HCT116 (cell line): Measurements from ENCODE around the gene ZNF496. TPM values are rescaled to one million over a fixed set of nuclear protein-coding genes. Genes with fewer than 3 reads are reported as not detected.

Experiments
- ATAC-seq: fragments of 200-7000 bp; cut with Tn5 transposase; 2 replicates; pipeline ENCODE4 v1.9.1; 2020; ENCODE audit warnings: mild to moderate bottlenecking, moderate library complexity
- BruUV-seq: library from RNA; stranded (reverse); fragments of 400-500 nt; replicated peaks from 2 replicates; lab custom pipeline; 2021; lab: Mats Ljungman, UMichigan
- CTCF ChIA-PET: fragments of 300-600 bp; sonication (Branson Sonifier 250); formaldehyde crosslinking; loops from one replicate; lab custom pipeline; 2021; ENCODE audit warnings: antibody characterized with exemption; lab: Charles Lee
- POLR2A ChIA-PET: fragments of 300-600, 350-600 bp; sonication (Branson Sonifier 250); formaldehyde crosslinking; loops from one replicate; lab custom pipeline; 2021; ENCODE audit warnings: antibody characterized with exemption; lab: Charles Lee
- RAD21 ChIA-PET, 2 experiments: fragments of 300-600 bp; sonication (Branson Sonifier 250); formaldehyde crosslinking; loops; one replicate each; lab custom pipeline; 2023; ENCODE audit warnings: low total read pairs in 2 of 2; ENCODE audit not compliant: uncharacterized antibody in 2 of 2, unreplicated experiment in 2 of 2, low non-redundant PET in 1 of 2; lab: Charles Lee
- DNase-seq: peaks from one replicate; pipeline ENCODE4 v3.0.0-alpha.2; 2010; ENCODE audit warnings: low read depth, low spot score
- H2AFZ ChIP-seq: fragments of 200-600 bp; shearing (Covaris generic), sonication (generic); 2 replicates; pipeline ENCODE4 v1.6.1; 2017; ENCODE audit warnings: low read depth, mixed run types, mixed read lengths, antibody characterized with exemption, low read length; ENCODE audit not compliant: poor library complexity, severe bottlenecking
- H3K27ac ChIP-seq: 2 replicates; pipeline ENCODE4 v1.5.1; 2012; ENCODE audit warnings: low read depth, low read length
- H3K27me3 ChIP-seq: fragments of 200-600 bp; sonication (generic); 2 replicates; pipeline ENCODE4 v1.6.1; 2016; ENCODE audit warnings: mixed run types, low read length, mixed read lengths; ENCODE audit not compliant: insufficient read depth
- H3K36me3 ChIP-seq, 2 experiments: fragments of 200-500 bp in 1 of 2; fragments of 200-600 bp in 1 of 2; sonication (Bioruptor generic) in 1 of 2; sonication (generic) in 1 of 2; 2 replicates each; pipeline versions ENCODE4 v1.5.1 to v1.6.1; 2014 to 2016; ENCODE audit warnings: low read length in 2 of 2, inconsistent platforms in 1 of 2, mixed read lengths in 1 of 2, mixed run types in 1 of 2; ENCODE audit not compliant: insufficient read depth in 2 of 2, control insufficient read depth in 1 of 2
- H3K4me1 ChIP-seq, 2 experiments: fragments of 200-600 bp in 1 of 2; sonication (generic) in 1 of 2; 2 replicates each; pipeline versions ENCODE4 v1.5.1 to v1.6.1; 2012 to 2017; ENCODE audit warnings: low read length in 2 of 2, inconsistent platforms in 1 of 2, mild to moderate bottlenecking in 1 of 2, mixed read lengths in 1 of 2, mixed run types in 1 of 2, moderate library complexity in 1 of 2; ENCODE audit not compliant: insufficient read depth in 2 of 2, control insufficient read depth in 1 of 2
- H3K4me2 ChIP-seq: fragments of 200-600 bp; sonication (generic); 2 replicates; pipeline ENCODE4 v1.6.1; 2017; ENCODE audit warnings: mixed run types, low read length, mixed read lengths
- H3K4me3 ChIP-seq, 2 experiments: fragments of 200-600 bp in 1 of 2; sonication (generic) in 1 of 2; replicated peaks in 1 of 2; 2 replicates each; pipeline ENCODE4 v1.5.1; 2011 to 2016; ENCODE audit warnings: low read length in 2 of 2, control low read depth in 1 of 2, low read depth in 1 of 2, mild to moderate bottlenecking in 1 of 2, mixed read lengths in 1 of 2, mixed run types in 1 of 2
- H3K79me2 ChIP-seq: fragments of 200-600 bp; sonication (generic); 2 replicates; pipeline ENCODE4 v1.6.1; 2017; ENCODE audit warnings: mild to moderate bottlenecking, mixed run types, low read length, moderate library complexity, mixed read lengths; ENCODE audit not compliant: insufficient read depth
- H3K9ac ChIP-seq: fragments of 200-600 bp; sonication (generic); 2 replicates; pipeline ENCODE4 v1.6.1; 2016; ENCODE audit warnings: low read length, mixed read lengths
- H3K9me2 ChIP-seq: fragments of 200-600 bp; sonication (generic), shearing (Covaris generic); 2 replicates; pipeline ENCODE4 v1.6.1; 2017; ENCODE audit warnings: mixed run types, mild to moderate bottlenecking, moderate library complexity; ENCODE audit not compliant: insufficient read depth
- H3K9me3 ChIP-seq, 2 experiments: fragments of 200-500 bp in 1 of 2; fragments of 200-600 bp in 1 of 2; sonication (Bioruptor generic) in 1 of 2; sonication (generic) in 1 of 2; 2 replicates each; pipeline ENCODE4 v1.6.1; 2014 to 2017; ENCODE audit warnings: low read length in 2 of 2, mixed read lengths in 2 of 2, inconsistent platforms in 1 of 2, low read depth in 1 of 2, mild to moderate bottlenecking in 1 of 2, mixed run types in 1 of 2, moderate library complexity in 1 of 2; ENCODE audit not compliant: control insufficient read depth in 1 of 2, insufficient read depth in 1 of 2
- H4K20me1 ChIP-seq: fragments of 200-600 bp; sonication (generic), shearing (Covaris generic); 2 replicates; pipeline ENCODE4 v1.6.1; 2017; ENCODE audit warnings: mixed run types, mild to moderate bottlenecking, moderate library complexity; ENCODE audit not compliant: insufficient read depth
- EGR1 ChIP-seq: IDR thresholded peaks from 2 replicates; pipeline ENCODE4 v1.6.1; 2012; ENCODE audit warnings: low read depth
- ELF1 ChIP-seq: IDR thresholded peaks from 2 replicates; pipeline ENCODE4 v1.6.1; 2012; ENCODE audit warnings: low read depth, borderline replicate concordance
- EZH2 ChIP-seq: fragments of 200-600 bp; sonication (generic); IDR thresholded peaks from 2 replicates; pipeline ENCODE4 v1.6.1; 2017; ENCODE audit warnings: antibody characterized with exemption, mixed run types
- EZH2phosphoT487 ChIP-seq: fragments of 200-600 bp; IDR thresholded peaks from 2 replicates; pipeline ENCODE4 v1.6.1; 2018; ENCODE audit warnings: antibody characterized with exemption, borderline replicate concordance
- FOSL1 ChIP-seq: IDR thresholded peaks from 2 replicates; pipeline ENCODE4 v1.6.1; 2012; ENCODE audit warnings: low read depth
- SIN3A ChIP-seq: IDR thresholded peaks from 2 replicates; pipeline ENCODE4 v1.6.1; 2012; ENCODE audit warnings: low read depth
- SP1 ChIP-seq: IDR thresholded peaks from 2 replicates; pipeline ENCODE4 v1.6.1; 2012; ENCODE audit warnings: low read depth
- TCF7L2 ChIP-seq: IDR thresholded peaks from 2 replicates; pipeline ENCODE4 v1.7.0; 2011; ENCODE audit warnings: borderline replicate concordance, inconsistent platforms; ENCODE audit not compliant: insufficient read depth, insufficient read length; ENCODE audit errors: extremely low read depth
- ZNF274 ChIP-seq: fragments of 200-500 bp; sonication (Bioruptor generic); IDR thresholded peaks from 2 replicates; pipeline ENCODE4 v1.6.1; 2014; ENCODE audit warnings: mild to moderate bottlenecking, low read depth, low read length, inconsistent platforms
- intact Hi-C: fragments of 100-400 bp; cut with micrococcal nuclease; formaldehyde crosslinking; loops from 2 replicates; pipeline ENCODE4 v1.10.0; 2022
- total RNA-seq: library from RNA; stranded (reverse); gene quantifications from one replicate; pipeline ENCODE4 v1.2.1, GENCODE V29; 2021; ENCODE audit not compliant: unreplicated experiment
- TF ChIP-seq, protein P1 (sequence below): IDR thresholded peaks from 2 replicates; pipeline ENCODE4 v1.6.1; 2011; ENCODE audit warnings: mild to moderate bottlenecking, low read length, moderate library complexity; ENCODE audit not compliant: insufficient replicate concordance; ENCODE audit errors: extremely low read depth
- TF ChIP-seq, protein P2 (sequence below): IDR thresholded peaks from 2 replicates; pipeline ENCODE4 v1.6.1; 2012

The ZNF496 gene
- total RNA-seq, 1 experiment from 2014 or later, result 37.4 TPM

- H4K20me1 ChIP-seq, result no peaks in the 10 kb centered on the region
- H3K4me3 ChIP-seq, result no peak overlapping the region
- H3K9ac ChIP-seq, result no peak overlapping the region
- ATAC-seq (no peak), DNase-seq (no peak)
- no peak for TF ChIP-seq FOSL1
- TF ChIP-seq SP1, result no peak
- TF ChIP-seq SIN3A, result no peak
- CTCF ChIA-PET, result no interaction called here
- intact Hi-C loops, result no loop called here
- POLR2A ChIA-PET, result no interaction called here
- no peaks in the 10 kb centered on the region for H3K9me2 ChIP-seq
- H3K27ac ChIP-seq, result no peak overlapping the region
- no peaks in the 10 kb centered on the region for H3K79me2 ChIP-seq
- RAD21 ChIA-PET, result no interaction called here
- no peaks in the 10 kb centered on the region for H3K4me1 ChIP-seq
- no peaks in the 10 kb centered on the region for H3K36me3 ChIP-seq
- H3K9me3 ChIP-seq, result no peaks in the 10 kb centered on the region
- no peak overlapping the region for H2AFZ ChIP-seq
- no peak overlapping the region for H3K4me2 ChIP-seq
- no peaks in the 10 kb centered on the region for H3K27me3 ChIP-seq
- no TSS peak for BruUV-seq
These were observed 45.5 kb downstream of the ZNF496 start for GRCh38 chr1:247286134-247286670.

DNA sequence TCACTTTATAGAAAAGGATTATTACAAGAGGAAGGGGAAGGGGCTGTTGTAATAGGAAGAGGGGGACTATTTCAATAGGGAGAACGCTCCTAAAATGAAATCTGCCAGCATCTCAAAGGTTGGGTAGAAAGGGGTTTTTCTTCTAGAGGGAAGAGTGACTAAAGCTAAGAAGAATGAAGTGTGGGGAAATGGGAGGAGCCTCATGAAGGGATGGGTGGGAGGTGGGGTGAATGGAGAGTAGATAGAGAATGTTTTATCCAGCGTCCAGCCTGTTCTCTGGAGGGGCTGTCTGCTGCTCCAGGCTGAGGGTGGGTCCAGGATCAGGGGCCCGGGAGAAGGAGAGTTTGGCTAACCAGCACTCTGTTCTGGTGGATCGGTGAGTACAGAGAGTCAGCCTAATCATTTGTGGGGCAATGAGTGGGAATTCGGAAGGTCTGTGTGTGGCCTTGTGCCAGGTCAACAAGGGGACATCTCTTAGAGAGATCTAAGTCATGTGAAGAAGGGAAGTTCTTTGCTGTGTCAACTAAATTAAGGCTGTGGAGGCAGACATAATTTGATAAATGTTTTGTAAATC, 50.6 kb downstream of the ZNF496 start:
- ATAC-seq (no peak), DNase-seq (no peak)
- no peaks in the 10 kb centered on the region for H3K79me2 ChIP-seq
- intact Hi-C loops, result no loop called here
- H3K4me3 ChIP-seq, result no peak overlapping the region
- no peak overlapping the region for H3K27ac ChIP-seq
- CTCF ChIA-PET, result no interaction called here
- RAD21 ChIA-PET, result no interaction called here
- no peak overlapping the region for H2AFZ ChIP-seq
- H4K20me1 ChIP-seq, result no peaks in the 10 kb centered on the region
- no TSS peak for BruUV-seq
- no peaks in the 10 kb centered on the region for H3K9me2 ChIP-seq
- POLR2A ChIA-PET, result no interaction called here
- no peaks in the 10 kb centered on the region for H3K9me3 ChIP-seq
- H3K9ac ChIP-seq, result no peak overlapping the region
- TF ChIP-seq EZH2, result no peak
- no peak for TF ChIP-seq ZNF274
- TF ChIP-seq EGR1, result no peak
- TF ChIP-seq FOSL1, result no peak
- TF ChIP-seq SIN3A, result no peak
- TF ChIP-seq, protein P1, sequence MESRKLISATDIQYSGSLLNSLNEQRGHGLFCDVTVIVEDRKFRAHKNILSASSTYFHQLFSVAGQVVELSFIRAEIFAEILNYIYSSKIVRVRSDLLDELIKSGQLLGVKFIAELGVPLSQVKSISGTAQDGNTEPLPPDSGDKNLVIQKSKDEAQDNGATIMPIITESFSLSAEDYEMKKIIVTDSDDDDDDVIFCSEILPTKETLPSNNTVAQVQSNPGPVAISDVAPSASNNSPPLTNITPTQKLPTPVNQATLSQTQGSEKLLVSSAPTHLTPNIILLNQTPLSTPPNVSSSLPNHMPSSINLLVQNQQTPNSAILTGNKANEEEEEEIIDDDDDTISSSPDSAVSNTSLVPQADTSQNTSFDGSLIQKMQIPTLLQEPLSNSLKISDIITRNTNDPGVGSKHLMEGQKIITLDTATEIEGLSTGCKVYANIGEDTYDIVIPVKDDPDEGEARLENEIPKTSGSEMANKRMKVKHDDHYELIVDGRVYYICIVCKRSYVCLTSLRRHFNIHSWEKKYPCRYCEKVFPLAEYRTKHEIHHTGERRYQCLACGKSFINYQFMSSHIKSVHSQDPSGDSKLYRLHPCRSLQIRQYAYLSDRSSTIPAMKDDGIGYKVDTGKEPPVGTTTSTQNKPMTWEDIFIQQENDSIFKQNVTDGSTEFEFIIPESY, result no peak
- TF ChIP-seq TCF7L2, result no peak
- TF ChIP-seq, protein P2, sequence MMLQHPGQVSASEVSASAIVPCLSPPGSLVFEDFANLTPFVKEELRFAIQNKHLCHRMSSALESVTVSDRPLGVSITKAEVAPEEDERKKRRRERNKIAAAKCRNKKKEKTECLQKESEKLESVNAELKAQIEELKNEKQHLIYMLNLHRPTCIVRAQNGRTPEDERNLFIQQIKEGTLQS, result no peak
- TF ChIP-seq ELF1, result no peak
- TF ChIP-seq EZH2phosphoT487, result no peak
- no peaks in the 10 kb centered on the region for H3K27me3 ChIP-seq
- no peaks in the 10 kb centered on the region for H3K4me1 ChIP-seq
- no peaks in the 10 kb centered on the region for H3K36me3 ChIP-seq
- no peak overlapping the region for H3K4me2 ChIP-seq
